DMS114 treated with DMSO at 0.1 percent for 48 hours (cell line): ENCODE results near the gene TXNDC8.
"Not testable (repeated sequence)": the region's sequence is repeated elsewhere in the genome, so short reads cannot be mapped to it uniquely, and the experiment has no call there.

ENCODE experiments used
- DNase-seq: peaks from one replicate; lab custom pipeline; 2025; ENCODE audit not compliant: unreplicated experiment; lab: John Stamatoyannopoulos, UW

Gene TXNDC8

GRCh38 chr9:110328763-110329162, 8.9 kb downstream of the TXNDC8 start:
- no peak for DNase-seq

GRCh38 chr9:110327716-110328115, 9.9 kb downstream of the TXNDC8 start:
- DNase-seq, result no peak

- DNase-seq, result no peak
These were observed 13.8 kb downstream of the TXNDC8 start for GRCh38 chr9:110323818-110324217.

GRCh38 chr9:110320651-110321445, 16.8 kb downstream of the TXNDC8 start:
- no peak for DNase-seq

- no peak for DNase-seq
These were observed 17.7 kb downstream of the TXNDC8 start for GRCh38 chr9:110319781-110320492.

- DNase-seq, result no peak
These were observed 19.8 kb downstream of the TXNDC8 start for GRCh38 chr9:110317911-110318310.

- no peak for DNase-seq
These were observed 21.2 kb downstream of the TXNDC8 start for GRCh38 chr9:110316261-110317075.

GRCh38 chr9:110311978-110312377, 25.7 kb downstream of the TXNDC8 start:
- not testable (repeated sequence) for DNase-seq

- no peak for DNase-seq
These were observed 28.0 kb downstream of the TXNDC8 start for GRCh38 chr9:110309681-110310080.

GRCh38 chr9:110308633-110309038, 29.0 kb downstream of the TXNDC8 start:
- no peak for DNase-seq

GRCh38 chr9:110307191-110307590, 30.5 kb downstream of the TXNDC8 start:
- DNase-seq, result no peak

GRCh38 chr9:110303133-110303532, 34.5 kb downstream of the TXNDC8 start:
- no peak for DNase-seq

- DNase-seq, result no peak
These were observed 39.5 kb downstream of the TXNDC8 start for GRCh38 chr9:110298043-110298605.

- DNase-seq, result no peak
These were observed 44.4 kb downstream of the TXNDC8 start for GRCh38 chr9:110293248-110293647.

- DNase-seq, result no peak
These were observed 45.6 kb downstream of the TXNDC8 start for GRCh38 chr9:110291921-110292557.

GRCh38 chr9:110290001-110290400, 47.7 kb downstream of the TXNDC8 start:
- no peak for DNase-seq

GRCh38 chr9:110288503-110288902, 49.2 kb downstream of the TXNDC8 start:
- no peak for DNase-seq

GRCh38 chr9:110287289-110287680, 50.4 kb downstream of the TXNDC8 start:
- DNase-seq, result no peak

GRCh38 chr9:110284211-110284844, 53.3 kb downstream of the TXNDC8 start:
- DNase-seq, result no peak

GRCh38 chr9:110283751-110284150, 53.9 kb downstream of the TXNDC8 start:
- DNase-seq, result no peak
